HG02885 (cell line): ENCODE results near the gene NPAS3.

Experiments used
- ATAC-seq: cut with Tn5 transposase; IDR thresholded peaks from one replicate; pipeline ENCODE4 v1.9.1; 2021; ENCODE audit warnings: mild to moderate bottlenecking; ENCODE audit not compliant: unreplicated experiment, poor library complexity

Gene NPAS3

GRCh38 chr14:33834466-33835260 is 896.0 kb downstream of the NPAS3 start:
- ATAC-seq, result no peak

GRCh38 chr14:33835261-33835655 is 896.6 kb downstream of the NPAS3 start:
- ATAC-seq, result no peak

- no peak for ATAC-seq
Observed at GRCh38 chr14:33835677-33836076, 897.0 kb downstream of the NPAS3 start.

- ATAC-seq, result no peak
Observed at GRCh38 chr14:33836203-33836899, 897.7 kb downstream of the NPAS3 start.

- ATAC-seq, result no peak
Observed at GRCh38 chr14:33836900-33837577, 898.4 kb downstream of the NPAS3 start.

- ATAC-seq, result no peak
Observed at GRCh38 chr14:33837943-33838683, 899.4 kb downstream of the NPAS3 start.

- peak; percentile 76 for ATAC-seq
Observed at GRCh38 chr14:33839193-33840076, 900.8 kb downstream of the NPAS3 start.

GRCh38 chr14:33840797-33841196 is 902.1 kb downstream of the NPAS3 start:
- no peak for ATAC-seq

- ATAC-seq, result no peak
Observed at GRCh38 chr14:33842299-33842698, 903.6 kb downstream of the NPAS3 start.

GRCh38 chr14:33844118-33844517 is 905.4 kb downstream of the NPAS3 start:
- ATAC-seq, result no peak

GRCh38 chr14:33846100-33846824 is 907.6 kb downstream of the NPAS3 start:
- no peak for ATAC-seq

GRCh38 chr14:33847066-33847465 is 908.4 kb downstream of the NPAS3 start:
- no peak for ATAC-seq

- ATAC-seq, result no peak
Observed at GRCh38 chr14:33848009-33848408, 909.3 kb downstream of the NPAS3 start.

- ATAC-seq, result peak; percentile 58
Observed at GRCh38 chr14:33848706-33849454, 910.2 kb downstream of the NPAS3 start.

GRCh38 chr14:33849455-33849801 is 910.7 kb downstream of the NPAS3 start:
- peak; percentile 23 for ATAC-seq

GRCh38 chr14:33850826-33851225 is 912.1 kb downstream of the NPAS3 start:
- ATAC-seq, result no peak

- ATAC-seq, result no peak
Observed at GRCh38 chr14:33851366-33851765, 912.7 kb downstream of the NPAS3 start.

- no peak for ATAC-seq
Observed at GRCh38 chr14:33851931-33852330, 913.3 kb downstream of the NPAS3 start.
